ENCODE results near the gene RIC3.

Gene RIC3, protein sequence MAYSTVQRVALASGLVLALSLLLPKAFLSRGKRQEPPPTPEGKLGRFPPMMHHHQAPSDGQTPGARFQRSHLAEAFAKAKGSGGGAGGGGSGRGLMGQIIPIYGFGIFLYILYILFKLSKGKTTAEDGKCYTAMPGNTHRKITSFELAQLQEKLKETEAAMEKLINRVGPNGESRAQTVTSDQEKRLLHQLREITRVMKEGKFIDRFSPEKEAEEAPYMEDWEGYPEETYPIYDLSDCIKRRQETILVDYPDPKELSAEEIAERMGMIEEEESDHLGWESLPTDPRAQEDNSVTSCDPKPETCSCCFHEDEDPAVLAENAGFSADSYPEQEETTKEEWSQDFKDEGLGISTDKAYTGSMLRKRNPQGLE

DNA sequence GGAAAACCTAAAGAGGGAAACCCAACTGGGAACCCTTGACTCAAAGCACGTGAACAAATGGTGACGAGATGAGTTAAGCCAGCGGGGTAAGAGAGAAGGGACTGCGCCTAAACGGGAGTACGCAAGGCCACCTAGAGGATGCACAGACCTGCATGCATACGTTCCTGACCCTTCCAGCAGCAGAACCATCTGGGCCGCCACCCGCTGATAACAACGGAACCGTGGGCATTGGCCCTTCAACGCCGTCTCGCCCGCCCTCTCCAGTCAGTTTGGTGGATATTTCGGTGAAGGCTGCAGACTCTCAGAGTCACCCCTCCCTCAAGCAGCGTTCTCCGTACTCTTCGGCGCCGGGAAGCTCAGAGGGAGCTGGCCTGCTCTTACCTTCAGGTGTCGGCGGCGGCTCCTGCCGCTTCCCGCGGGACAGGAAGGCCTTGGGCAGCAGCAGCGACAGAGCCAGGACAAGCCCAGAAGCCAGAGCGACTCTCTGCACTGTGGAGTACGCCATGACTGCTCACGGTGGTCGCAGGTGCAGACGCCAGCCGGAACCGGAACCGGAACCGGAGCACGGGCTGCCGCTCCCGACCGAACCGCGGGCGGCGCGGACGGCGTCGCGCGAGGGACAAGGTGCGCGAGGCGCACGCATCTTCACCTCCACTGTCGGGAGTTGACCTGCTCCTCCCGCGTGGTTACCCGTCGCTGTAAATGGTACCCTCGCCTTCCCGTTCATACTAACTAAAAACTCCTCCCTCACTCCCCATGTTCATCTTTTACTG lies at the start of gene RIC3:
RIC3 (minus strand) TSS at position 541 of the 773 bp plus-strand sequence; CDS start at position 505, 36 bp downstream.
- DNase-seq (ENCODE audit: low read depth in 3 of 3), result peak in 2 of 3 donors; percentile 21 to 27

DNA sequence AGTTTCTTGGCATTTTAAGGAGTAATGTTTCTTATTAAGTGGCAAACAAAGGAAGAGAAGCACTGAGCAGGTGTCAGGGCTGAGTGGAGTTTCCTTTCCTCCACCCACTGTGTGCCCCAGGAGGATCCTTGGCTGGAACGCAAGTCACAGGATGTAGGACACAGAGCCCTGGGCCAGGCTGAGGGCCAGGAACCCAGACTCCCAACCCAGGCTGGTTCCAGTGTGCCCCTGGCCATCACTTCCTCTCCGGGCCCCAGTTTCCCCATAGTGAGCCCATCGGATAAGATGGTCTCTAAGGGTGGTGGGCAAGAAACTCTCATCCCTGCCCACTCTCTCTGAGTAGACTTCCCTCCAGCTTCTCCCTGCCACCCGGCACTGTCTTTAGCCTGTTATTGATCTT lies 49.6 kb upstream of the RIC3 start:
- DNase-seq (ENCODE audit: low read depth in 3 of 3), result no peak

DNA sequence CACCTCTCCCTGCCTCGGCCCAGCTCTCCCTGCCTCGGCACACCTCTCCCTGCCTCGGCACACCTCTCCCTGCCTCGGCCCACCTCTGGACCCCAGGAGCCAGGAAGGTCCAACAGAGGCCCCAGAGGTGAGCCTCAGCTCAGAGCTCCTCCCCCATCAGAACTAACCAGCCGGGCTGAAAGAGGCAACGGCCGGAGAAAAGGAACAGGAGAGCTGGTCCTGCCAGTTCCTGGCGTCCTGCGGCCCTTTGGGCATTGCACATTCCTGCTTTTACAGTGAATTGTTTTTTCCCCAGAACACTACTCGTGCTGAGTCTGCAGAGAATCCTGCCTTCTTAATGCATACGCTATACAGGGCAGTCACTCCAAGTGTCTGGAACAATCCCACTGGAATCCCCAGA lies 49.1 kb upstream of the RIC3 start:
- DNase-seq (ENCODE audit: low read depth in 3 of 3), result no peak

DNA sequence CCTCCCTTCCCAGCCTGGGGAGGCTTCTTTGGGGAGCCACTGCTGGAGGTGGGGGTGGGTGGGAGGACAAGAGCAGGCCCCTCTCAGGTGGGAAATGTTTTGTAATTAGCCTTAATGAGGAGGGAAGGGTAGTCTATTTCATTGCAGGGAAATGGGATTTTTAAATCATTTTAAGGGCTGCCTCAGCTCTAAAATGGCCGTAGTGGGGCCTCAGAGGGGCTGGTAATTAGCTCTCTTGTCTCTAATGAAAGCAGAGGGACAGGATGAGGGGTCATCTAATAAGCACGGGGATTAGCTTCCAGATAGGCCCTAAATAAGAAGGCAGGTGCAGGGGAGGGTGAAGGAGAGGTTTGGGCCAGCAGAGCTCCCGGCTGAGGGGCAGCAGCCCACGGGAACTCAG lies 48.3 kb upstream of the RIC3 start:
- DNase-seq (ENCODE audit: low read depth in 3 of 3), result no peak

- no peak for DNase-seq (ENCODE audit: low read depth in 3 of 3)
Observed at GRCh38 chr11:8213376-8213775, 44.6 kb upstream of the RIC3 start.

DNA sequence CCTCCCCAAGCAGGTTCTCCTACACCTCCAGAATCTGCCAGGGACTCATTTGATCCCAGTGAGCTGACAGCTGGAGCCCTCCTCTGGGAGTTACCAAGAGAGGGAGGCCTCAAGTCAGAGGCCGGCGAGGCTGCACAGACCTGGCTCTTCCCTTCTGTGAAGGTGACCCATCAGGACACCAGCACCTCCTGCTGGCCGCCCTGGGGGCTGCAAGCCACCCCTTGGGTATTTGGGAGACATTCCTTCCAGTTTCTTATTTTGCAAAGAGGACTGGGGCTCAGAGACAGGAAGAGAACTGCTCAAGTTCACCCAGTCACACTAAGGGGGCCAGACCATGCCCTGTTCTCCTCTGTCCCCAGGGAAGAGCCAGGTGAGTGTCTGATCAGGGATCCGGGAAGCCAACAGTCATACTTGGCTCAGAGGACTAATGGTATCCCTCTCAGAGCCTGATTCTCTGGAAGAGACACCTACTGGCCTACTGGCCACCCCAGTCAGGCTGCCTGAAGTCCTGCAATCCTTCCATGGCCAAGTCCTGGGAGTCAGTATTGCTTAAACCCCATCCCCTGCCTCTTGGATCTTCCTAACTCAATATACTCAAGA lies 40.5 kb upstream of the RIC3 start:
- DNase-seq (ENCODE audit: low read depth in 3 of 3), result peak in 1 of 3 donors; percentile 23

- DNase-seq (ENCODE audit: low read depth in 3 of 3), result no peak
Observed at GRCh38 chr11:8207080-8208000, 38.5 kb upstream of the RIC3 start.

- no peak for DNase-seq (ENCODE audit: low read depth in 3 of 3)
Observed at GRCh38 chr11:8206251-8207079, 37.6 kb upstream of the RIC3 start.

- DNase-seq (ENCODE audit: low read depth in 3 of 3), result no peak
Observed at GRCh38 chr11:8205566-8205965, 36.7 kb upstream of the RIC3 start.

DNA sequence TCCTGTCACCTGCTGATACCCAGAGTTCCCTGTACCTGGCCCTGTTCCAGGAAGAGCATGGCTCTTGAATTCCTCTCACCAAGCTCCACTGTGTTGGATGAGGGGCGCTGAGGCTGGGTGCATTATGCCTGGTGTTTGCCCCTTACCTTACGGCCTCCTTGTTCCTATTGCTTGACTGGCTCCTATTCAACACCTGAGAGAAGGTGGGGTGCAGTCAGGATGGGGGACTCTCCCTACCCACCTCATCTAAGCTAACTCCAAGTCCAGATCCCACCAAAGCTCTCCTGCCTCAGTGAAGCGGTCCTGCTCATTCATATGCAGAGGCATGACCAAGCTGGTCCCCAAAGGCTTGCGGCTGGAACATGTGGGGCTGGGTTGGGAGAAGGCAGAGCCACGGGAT lies 35.8 kb upstream of the RIC3 start:
- no peak for DNase-seq (ENCODE audit: low read depth in 3 of 3)

- no peak for DNase-seq (ENCODE audit: low read depth in 3 of 3)
Observed at GRCh38 chr11:8204025-8204424, 35.2 kb upstream of the RIC3 start.

DNA sequence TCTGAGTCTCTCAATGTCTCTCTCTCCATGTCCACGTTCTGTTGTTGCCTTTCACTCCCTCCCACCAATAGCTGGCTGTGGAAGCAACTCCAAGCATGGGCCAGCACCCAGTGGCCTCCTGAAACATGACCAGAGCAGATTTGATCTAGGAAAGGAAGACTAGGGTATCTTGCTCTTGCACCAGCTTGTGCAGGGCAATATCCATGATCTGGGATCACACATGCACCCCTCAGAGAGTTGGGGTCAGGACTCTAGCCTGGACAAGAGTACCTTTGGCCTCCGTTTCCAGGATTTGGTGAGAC lies 34.5 kb upstream of the RIC3 start:
- DNase-seq (ENCODE audit: low read depth in 3 of 3), result no peak

- DNase-seq (ENCODE audit: low read depth in 3 of 3), result no peak
Observed at GRCh38 chr11:8202516-8203413, 33.9 kb upstream of the RIC3 start.

DNA sequence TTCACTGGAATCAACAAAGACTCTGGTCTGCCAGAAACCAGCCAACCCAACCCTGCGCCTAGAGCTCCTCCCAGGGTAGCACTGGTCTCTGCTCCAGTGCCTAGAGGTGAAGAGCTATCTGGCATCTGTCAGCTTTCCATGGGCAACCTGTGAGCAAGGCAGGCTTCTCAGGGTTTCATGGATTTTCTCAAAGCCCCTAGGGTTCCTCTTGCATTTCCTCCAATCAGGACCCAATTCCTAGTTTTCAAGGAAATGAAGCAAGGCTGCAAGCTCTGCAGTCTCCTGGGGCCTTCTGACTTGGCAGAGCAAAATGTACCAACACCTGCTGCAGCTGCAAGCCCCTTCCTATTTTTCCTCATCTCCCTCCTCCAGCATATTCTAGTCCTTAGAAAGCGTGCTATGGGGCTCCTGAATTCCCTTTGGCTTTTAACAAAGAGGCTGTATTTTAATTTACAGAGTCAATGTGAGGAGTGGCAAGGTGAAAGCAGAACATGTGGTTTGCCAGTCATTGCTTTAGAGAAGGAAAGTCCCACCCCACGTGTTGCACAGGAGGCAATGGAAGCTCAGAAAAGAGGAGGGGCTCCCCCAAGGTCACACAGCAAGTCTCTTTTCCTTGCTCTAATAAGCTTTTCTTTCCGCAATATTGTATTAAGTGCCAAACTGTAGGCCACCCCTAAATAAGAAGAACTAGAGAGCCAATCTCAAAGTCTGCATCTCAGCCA lies 33.0 kb upstream of the RIC3 start:
- no peak for DNase-seq (ENCODE audit: low read depth in 3 of 3)

- DNase-seq (ENCODE audit: low read depth in 3 of 3), result no peak
Observed at GRCh38 chr11:8199676-8200075, 30.9 kb upstream of the RIC3 start.

GRCh38 chr11:8196749-8197148 lies 27.9 kb upstream of the RIC3 start:
- no peak for DNase-seq (ENCODE audit: low read depth in 3 of 3)

DNA sequence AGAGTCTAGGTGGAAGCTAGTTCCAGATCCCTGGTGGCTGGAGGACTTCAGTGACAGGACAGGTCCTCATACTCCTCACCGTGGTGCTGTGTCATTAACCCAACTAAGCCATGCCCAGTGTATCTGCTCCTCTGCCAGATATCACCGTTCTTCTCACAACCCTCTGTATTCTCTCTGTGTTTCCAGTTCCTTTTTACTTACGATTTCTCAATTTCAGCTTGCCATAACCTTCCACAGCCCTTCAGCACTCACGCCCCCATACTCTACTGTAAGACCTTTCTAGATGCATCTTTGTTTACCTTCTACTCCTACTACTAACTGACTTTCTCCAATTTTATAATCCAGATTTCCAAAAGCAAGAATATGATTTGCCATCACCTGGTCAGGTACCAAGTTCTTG lies 26.1 kb upstream of the RIC3 start:
- DNase-seq (ENCODE audit: low read depth in 3 of 3), result no peak

DNA sequence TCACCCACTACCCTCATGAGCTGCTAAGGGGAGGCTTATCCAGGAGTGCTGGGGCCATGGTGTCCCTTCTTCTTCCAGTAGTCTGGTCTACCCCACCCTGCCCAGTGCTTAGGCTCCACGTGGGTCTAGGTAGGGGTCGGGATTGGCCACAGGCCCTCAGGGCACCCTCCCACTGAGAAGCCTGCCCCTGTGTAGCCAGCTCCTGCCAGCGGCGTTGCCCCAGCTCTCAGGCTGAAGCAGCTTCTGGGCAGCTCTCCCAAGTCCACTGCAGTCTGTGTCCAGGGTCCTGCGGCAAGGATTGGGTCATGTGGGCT lies 24.0 kb upstream of the RIC3 start:
- DNase-seq (ENCODE audit: low read depth in 3 of 3), result no peak

All from stimulated activated CD4-positive, alpha-beta T cell treated with anti-CD3 and anti-CD28 coated beads, TNF-alpha, amount 100 ng/mL, for 48 hours (primary cell).